CD4-positive, alpha-beta T cell (primary cell): ENCODE data around the gene PHF21B. TPM values are rescaled to one million over a fixed set of nuclear protein-coding genes. Genes with fewer than 3 reads are reported as not detected.

Experiments used
- ATAC-seq: fragments of 200-7000 bp; cut with Tn5 transposase; one replicate; pipeline ENCODE4 v1.10.0; 2022; ENCODE audit warnings: mild to moderate bottlenecking; ENCODE audit not compliant: poor library complexity
- CTCF ChIA-PET: fragments of 350-600 bp; sonication (Branson Sonifier 250); formaldehyde crosslinking; loops from one replicate; lab custom pipeline; 2021; ENCODE audit warnings: antibody characterized with exemption, inconsistent platforms; lab: Charles Lee
- POLR2A ChIA-PET: fragments of 350-600 bp; sonication (Branson Sonifier 250); formaldehyde crosslinking; loops from one replicate; lab custom pipeline; 2021; ENCODE audit warnings: antibody characterized with exemption, inconsistent platforms; lab: Charles Lee
- DNase-seq, 14 experiments: peaks; one replicate each; pipeline ENCODE4 v3.0.0-alpha.2; 2013 to 2020; ENCODE audit warnings: mixed read lengths in 2 of 14
- H3K27ac ChIP-seq, 2 donors: one replicate each; pipeline versions ENCODE4 v1.5.1 to v1.7.0; 2013; ENCODE audit warnings: low read length in 2 of 2, low read depth in 1 of 2, mild to moderate bottlenecking in 1 of 2
- H3K27me3 ChIP-seq, 2 experiments: 1 replicate in 1 of 2; 2 replicates in 1 of 2; pipeline versions ENCODE4 v1.6.1 to v1.7.0; 2013; ENCODE audit warnings: low read length in 2 of 2, control low read depth in 1 of 2, mild to moderate bottlenecking in 1 of 2, moderate library complexity in 1 of 2; ENCODE audit not compliant: insufficient read depth in 2 of 2, control insufficient read depth in 1 of 2
- H3K36me3 ChIP-seq: one replicate; pipeline ENCODE4 v1.6.1; 2013; ENCODE audit warnings: low read length, control low read depth; ENCODE audit not compliant: insufficient read depth
- H3K4me1 ChIP-seq: one replicate; pipeline ENCODE4 v1.6.1; 2013; ENCODE audit warnings: low read length, control low read depth; ENCODE audit not compliant: insufficient read depth
- H3K4me3 ChIP-seq: one replicate; pipeline ENCODE4 v1.5.1; 2013; ENCODE audit warnings: mild to moderate bottlenecking, low read length, moderate library complexity
- H3K9me3 ChIP-seq, 2 experiments: 1 replicate in 1 of 2; 2 replicates in 1 of 2; pipeline versions ENCODE4 v1.6.1 to v1.7.0; 2013; ENCODE audit warnings: low read length in 2 of 2, mild to moderate bottlenecking in 2 of 2, control low read depth in 1 of 2, moderate library complexity in 1 of 2; ENCODE audit not compliant: control insufficient read depth in 1 of 2, insufficient read depth in 1 of 2
- H3K27ac Mint-ChIP-seq: one replicate; pipeline ENCODE4 v1.8.0; 2020; ENCODE audit warnings: mixed read lengths
- H3K27me3 Mint-ChIP-seq: one replicate; pipeline ENCODE4 v1.8.0; 2021; ENCODE audit warnings: mixed read lengths
- H3K36me3 Mint-ChIP-seq: one replicate; pipeline ENCODE4 v1.8.0; 2021; ENCODE audit warnings: low read depth, mixed read lengths
- H3K4me1 Mint-ChIP-seq: one replicate; pipeline ENCODE4 v1.8.0; 2021; ENCODE audit warnings: low read depth, mixed read lengths
- H3K4me3 Mint-ChIP-seq: one replicate; pipeline ENCODE4 v1.8.0; 2020; ENCODE audit warnings: mild to moderate bottlenecking, mixed read lengths
- H3K9me3 Mint-ChIP-seq: one replicate; pipeline ENCODE4 v1.8.0; 2020; ENCODE audit warnings: mixed read lengths
- CTCF ChIP-seq: fragments of 200-600 bp; IDR thresholded peaks from one replicate; pipeline ENCODE4 v1.8.0; 2022; ENCODE audit warnings: antibody characterized with exemption, mild to moderate bottlenecking
- intact Hi-C, 2 experiments: fragments of 100-400 bp; cut with DNase I in 1 of 2; cut with micrococcal nuclease in 1 of 2; formaldehyde crosslinking; loops; one replicate each; pipeline versions ENCODE4 v1.15.1 to v1.9.0; 2023 to 2025; cut with DNase I, micrococcal nuclease
- polyA plus RNA-seq, 2 donors: library from polyadenylated mRNA; unstranded; fragments of 120-200 nt; gene quantifications; one replicate each; pipeline ENCODE4 v1.2.1, GENCODE V29; 2013
- total RNA-seq, 174 experiments: library from RNA in 2 of 174; stranded (reverse) in 2 of 174; gene quantifications; one replicate each; pipeline ENCODE4 v1.2.3 and lab custom pipeline; 2021 to 2026

Gene PHF21B
- total RNA-seq (not detected), total RNA-seq (lab: John Stamatoyannopoulos, UW) (0 to 0.57 (median 0.06) reads per million in 172 experiments)
- polyA plus RNA-seq (2013, experiment 1 of 2), result not detected
- 0.10 TPM for polyA plus RNA-seq (2013, experiment 2 of 2)

GRCh38 chr22:45009606-45010531 is at the start of gene PHF21B:
TSS of gene PHF21B (minus strand) at chr22:45010005. CDS start at chr22:45009549, 456 bp downstream.
- POLR2A ChIA-PET, result no interaction called here
- Histone ChIP-seq H3K9me3 (no peaks in the 10 kb centered on the region), H3K27ac (no peak within 1 kb of the TSS), H3K36me3 (no peaks in the 10 kb centered on the region), H3K27me3 (peaks cover 42 to 68% of the 10 kb centered on the region in 2 experiments), H3K4me1 (peaks cover 24% of the 10 kb centered on the region), H3K4me3 (peak within 1 kb of the TSS; percentile 25)
- no peak for TF ChIP-seq CTCF
- H3K36me3 Mint-ChIP-seq, result no peaks in the 10 kb centered on the region
- DNase-seq, result no peak
- H3K4me3 Mint-ChIP-seq, result peak within 1 kb of the TSS; percentile 81
- H3K9me3 Mint-ChIP-seq, result no peaks in the 10 kb centered on the region
- CTCF ChIA-PET, result interaction anchor here (0.7 kb wide), 1 partner anchor 1569 kb away, joined by 4 read pairs; no protein-coding TSS in a partner anchor
- no peak within 1 kb of the TSS for H3K27ac Mint-ChIP-seq
- peaks cover 61% of the 10 kb centered on the region for H3K27me3 Mint-ChIP-seq
- no peak for ATAC-seq
- intact Hi-C loops, result no loop called here
- peaks cover 14% of the 10 kb centered on the region for H3K4me1 Mint-ChIP-seq

- no peaks in the 10 kb centered on the region for H3K36me3 ChIP-seq
- ATAC-seq (no peak), DNase-seq (no peak)
- no peak overlapping the region for H3K4me3 ChIP-seq
- intact Hi-C loops, result no loop called here
- H3K27me3 ChIP-seq, result peaks cover 0 to 2% of the 10 kb centered on the region in 2 experiments
- no peaks in the 10 kb centered on the region for H3K27me3 Mint-ChIP-seq
- TF ChIP-seq CTCF, result no peak
- H3K4me3 Mint-ChIP-seq, result no peak overlapping the region
- ChIA-PET POLR2A (no interaction called here), CTCF (no interaction called here)
- H3K9me3 Mint-ChIP-seq, result no peaks in the 10 kb centered on the region
- no peaks in the 10 kb centered on the region for H3K4me1 ChIP-seq
- H3K27ac ChIP-seq, result no peak overlapping the region
- no peak overlapping the region for H3K27ac Mint-ChIP-seq
- H3K36me3 Mint-ChIP-seq, result no peaks in the 10 kb centered on the region
- no peaks in the 10 kb centered on the region for H3K9me3 ChIP-seq
- H3K4me1 Mint-ChIP-seq, result no peaks in the 10 kb centered on the region
Measured at GRCh38 chr22:45059296-45059695, 49.5 kb upstream of the PHF21B start.

DNA sequence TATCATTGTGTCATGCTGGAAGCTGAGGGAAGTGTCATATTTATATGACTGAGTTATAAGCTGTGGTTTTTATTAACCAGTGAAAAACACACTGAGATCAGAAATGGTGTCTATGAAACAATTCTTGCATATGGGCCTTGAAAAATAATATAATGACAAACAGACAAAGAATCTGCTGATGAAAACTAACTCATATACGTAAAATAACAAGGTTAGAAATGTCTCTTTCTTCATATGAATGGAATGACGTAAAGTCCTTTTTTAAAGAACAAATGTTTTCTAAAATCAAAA is 48.8 kb upstream of the PHF21B start:
- POLR2A ChIA-PET, result no interaction called here
- no peak for TF ChIP-seq CTCF

More for the DNA sequence above, 48.8 kb upstream of the PHF21B start:
- Mint-ChIP-seq H3K4me1 (no peaks in the 10 kb centered on the region), H3K4me3 (no peak overlapping the region), H3K36me3 (no peaks in the 10 kb centered on the region), H3K27ac (no peak overlapping the region), H3K27me3 (no peaks in the 10 kb centered on the region), H3K9me3 (no peaks in the 10 kb centered on the region)
- Histone ChIP-seq H3K36me3 (no peaks in the 10 kb centered on the region), H3K27me3 (peaks cover 2 to 3% of the 10 kb centered on the region in 2 experiments), H3K27ac (no peak overlapping the region), H3K4me3 (no peak overlapping the region), H3K9me3 (no peaks in the 10 kb centered on the region), H3K4me1 (no peaks in the 10 kb centered on the region)
- intact Hi-C loops, result no loop called here
- DNase-seq (no peak), ATAC-seq (no peak)
- CTCF ChIA-PET, result no interaction called here
